K562 (cell line): ENCODE data around the gene NOC4L. TPM values are rescaled to one million over a fixed set of nuclear protein-coding genes. Genes with fewer than 3 reads are reported as not detected.

Experiments used
- ATAC-seq: fragments of 200-7000 bp; cut with Tn5 transposase; 3 replicates; pipeline ENCODE4 v1.9.1; 2020; ENCODE audit warnings: moderate library complexity
- BruUV-seq: library from RNA; stranded (reverse); fragments of 400-500 nt; replicated peaks from 2 replicates; lab custom pipeline; 2021; lab: Mats Ljungman, UMichigan
- CTCF ChIA-PET: fragments of 300-600 bp; formaldehyde crosslinking; extraction: SDS; loops from one replicate; lab custom pipeline; 2021; ENCODE audit warnings: low intra/inter-chr PET ratio; lab: Yijun Ruan, JAX
- POLR2A ChIA-PET: fragments of 300-600, 350-650 bp; sonication (Branson Sonifier 250); formaldehyde crosslinking; extraction: SDS; loops from one replicate; lab custom pipeline; 2021; ENCODE audit warnings: antibody characterized with exemption, inconsistent platforms; lab: Yijun Ruan, JAX
- DNase-seq, 4 experiments: peaks; one replicate each; pipeline versions ENCODE4 v3.0.0 to v3.0.0-alpha.2; 2011 to 2018; ENCODE audit warnings: low spot score in 3 of 4, mixed read lengths in 3 of 4; ENCODE audit errors: extremely low read depth in 1 of 4
- FAIRE-seq: peaks from 2 replicates; lab custom pipeline; 2011; peaks lifted over from hg19 to GRCh38; lab: Jason Lieb, UNC
- H2AFZ ChIP-seq: 2 replicates; pipeline ENCODE4 v1.6.0; 2011; ENCODE audit warnings: low read depth, low read length, control low read depth, inconsistent platforms
- H3K27ac ChIP-seq: fragments of 200-600 bp; 3 replicates; pipeline ENCODE4 v1.8.0; 2011; ENCODE audit warnings: low read depth, mild to moderate bottlenecking, control low read depth, inconsistent platforms, low read length, moderate library complexity, mixed read lengths; ENCODE audit errors: extremely low read depth
- H3K27me3 ChIP-seq, 2 experiments: fragments of 300-600 bp in 1 of 2; 2 replicates in 1 of 2; 3 replicates in 1 of 2; pipeline versions ENCODE4 v1.6.0 to v1.8.0; 2011; ENCODE audit warnings: inconsistent platforms in 2 of 2, low read length in 2 of 2, mild to moderate bottlenecking in 1 of 2, mixed read lengths in 1 of 2, moderate library complexity in 1 of 2; ENCODE audit not compliant: control insufficient read depth in 2 of 2, insufficient read depth in 2 of 2
- H3K36me3 ChIP-seq: fragments of 300-600 bp; 3 replicates; pipeline ENCODE4 v1.8.0; 2011; ENCODE audit warnings: mild to moderate bottlenecking, low read length, inconsistent platforms; ENCODE audit not compliant: control insufficient read depth, insufficient read depth
- H3K4me1 ChIP-seq, 2 experiments: fragments of 200-600 bp in 1 of 2; replicated peaks in 1 of 2; 2 replicates in 1 of 2; 3 replicates in 1 of 2; pipeline versions ENCODE4 v1.5.1 to v1.8.0; 2011; ENCODE audit warnings: inconsistent platforms in 2 of 2, low read length in 2 of 2, mild to moderate bottlenecking in 1 of 2, mixed read lengths in 1 of 2, moderate library complexity in 1 of 2; ENCODE audit not compliant: control insufficient read depth in 2 of 2, insufficient read depth in 2 of 2
- H3K4me2 ChIP-seq: 2 replicates; pipeline ENCODE4 v1.6.1; 2011; ENCODE audit warnings: low read length, control low read depth, inconsistent platforms, mixed read lengths; ENCODE audit not compliant: insufficient read depth
- H3K4me3 ChIP-seq: fragments of 200-600 bp; sonication (generic), shearing (Covaris generic); 2 replicates; pipeline ENCODE4 v1.5.1; 2016; ENCODE audit warnings: control low read depth, inconsistent platforms
- H3K79me2 ChIP-seq: fragments of 200-600 bp; 3 replicates; pipeline ENCODE4 v1.8.0; 2011; ENCODE audit warnings: low read length, inconsistent platforms; ENCODE audit not compliant: control insufficient read depth, insufficient read depth
- H3K9ac ChIP-seq, 2 experiments: 2 replicates each; pipeline versions ENCODE4 v1.6.0 to v1.6.1; 2011; ENCODE audit warnings: low read depth in 2 of 2, low read length in 2 of 2, control low read depth in 1 of 2, inconsistent platforms in 1 of 2, mild to moderate bottlenecking in 1 of 2, mixed read lengths in 1 of 2; ENCODE audit not compliant: insufficient read depth in 1 of 2
- H3K9me1 ChIP-seq: one replicate; pipeline ENCODE4 v1.6.0; 2011; ENCODE audit warnings: inconsistent platforms, mild to moderate bottlenecking, low read length, moderate library complexity; ENCODE audit not compliant: control insufficient read depth, insufficient read depth
- H3K9me3 ChIP-seq: replicated peaks from 2 replicates; pipeline ENCODE4 v1.5.1; 2011; ENCODE audit warnings: low read depth, low read length, inconsistent platforms; ENCODE audit not compliant: control insufficient read depth, insufficient read depth
- H4K20me1 ChIP-seq: replicated peaks from 2 replicates; pipeline ENCODE4 v1.6.1; 2011; ENCODE audit warnings: low read length, inconsistent platforms, mixed read lengths; ENCODE audit not compliant: control insufficient read depth, insufficient read depth
- CXXC5 ChIP-seq: fragments of 250-450 bp; sonication (Bioruptor Pico); IDR thresholded peaks from 2 replicates; pipeline ENCODE4 v1.8.0; 2022; ENCODE audit warnings: inconsistent platforms, mild to moderate bottlenecking, moderate library complexity
- POLR2G ChIP-seq: fragments of 200-400 bp; formaldehyde crosslinking; IDR thresholded peaks from 2 replicates; pipeline ENCODE4 v1.6.1; 2017; ENCODE audit warnings: low read depth, mild to moderate bottlenecking, antibody characterized with exemption, low read length, moderate library complexity
- SETDB1 ChIP-seq: IDR thresholded peaks from one replicate; pipeline ENCODE4 v1.6.1; 2012; ENCODE audit warnings: low read length, control low read depth, inconsistent platforms
- STAT5A ChIP-seq: IDR thresholded peaks from 2 replicates; pipeline ENCODE4 v1.6.1; 2012; ENCODE audit warnings: low read length, inconsistent platforms, borderline replicate concordance
- ZNF146 ChIP-seq: IDR thresholded peaks from one replicate; pipeline ENCODE4 v1.6.1; 2018; ENCODE audit warnings: missing compliant biosample characterization; ENCODE audit not compliant: unreplicated experiment
- WGBS: fragments of 100-300 bp; shearing (Covaris generic); methylation state at CpG from one replicate; pipeline ENCODE4 v1.1.6; 2016; ENCODE audit warnings: low coverage, mixed read lengths; ENCODE audit not compliant: insufficient coverage; ENCODE audit errors: missing lambda C conversion rate; 5-methylcytosine and 5-hydroxymethylcytosine counted together
- in situ Hi-C: fragments of 300-500 bp; cut with MboI; formaldehyde crosslinking; loops from 4 replicates; pipeline ENCODE4 v1.15.0; 2018; ENCODE audit warnings: inconsistent platforms, mixed read lengths
- intact Hi-C: fragments of 100-400 bp; cut with micrococcal nuclease; formaldehyde crosslinking; loops from 2 replicates; pipeline ENCODE4 v1.14.2; 2022
- polyA plus RNA-seq, 8 experiments: library from polyadenylated mRNA; depleted of rRNA in 4 of 8; stranded (reverse) in 5 of 8; unstranded in 3 of 8; fragments of >200 nt; fragmentation: Nextera tagmentation in 2 of 8; fragmentation: Illumina TruSeq in 1 of 8; extraction: Ambion mirVana in 2 of 8; extraction: Trizol in 1 of 8; gene quantifications; 2 replicates each; pipeline versions ENCODE4 v1.2.1 to v1.2.3, GENCODE V29; 2011 to 2014; ENCODE audit warnings: inconsistent platforms in 1 of 8, missing spikeins in 1 of 8
- total RNA-seq, 7 experiments: library from RNA; depleted of rRNA in 6 of 7; stranded (reverse); fragments of >200 nt in 6 of 7; fragmentation: Illumina TruSeq in 2 of 7; extraction: Trizol in 2 of 7; gene quantifications; 2 replicates each; pipeline versions ENCODE4 v1.2.1 to v1.2.3, GENCODE V29; 2011 to 2021; ENCODE audit warnings: low replicate concordance in 1 of 7
- TF ChIP-seq, protein P1 (sequence below): fragments of 450-650 bp; IDR thresholded peaks from 2 replicates; pipeline ENCODE4 v1.6.1; 2016; ENCODE audit warnings: low read depth

NOC4L gene
- total and polyA plus RNA-seq, 9 of the 15 experiments (the other 6 are each of a cell fraction or from before 2014, with no cell fraction given), result 1.3 to 77.0 (median 20.0) TPM

DNA sequence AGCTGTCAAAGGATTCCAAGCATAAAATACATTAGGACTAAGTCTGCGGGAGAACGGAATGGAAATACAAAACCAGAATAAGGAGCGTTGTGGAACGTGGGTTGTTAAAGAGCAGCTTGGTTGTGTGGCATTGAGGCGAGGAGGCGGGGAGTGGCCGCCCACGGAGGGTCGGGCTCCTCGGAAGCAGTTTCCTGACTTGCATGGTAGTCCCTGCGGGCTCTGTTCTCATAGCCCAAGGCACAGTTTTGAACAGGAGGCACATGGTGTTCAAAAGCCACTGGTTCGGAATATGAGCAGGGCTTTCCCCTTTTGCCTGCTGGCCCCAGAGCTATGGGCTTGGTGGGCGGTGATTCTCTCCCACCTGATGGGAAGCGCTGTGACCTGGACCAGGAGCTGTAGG is 12.3 kb upstream of the NOC4L start:
- 89% methylated on average over 13 of the region's 14 CpGs for WGBS
- Histone ChIP-seq H3K79me2 (no peaks in the 10 kb centered on the region), H3K4me1 (peaks cover 0 to 20% of the 10 kb centered on the region in 2 experiments; a peak in 2 of 5 replicates), H3K4me2 (no peak overlapping the region), H3K9ac (no peak overlapping the region), H3K27me3 (no peaks in the 10 kb centered on the region), H3K36me3 (peaks cover 21% of the 10 kb centered on the region), H3K27ac (no peak overlapping the region), H3K9me1 (no peaks in the 10 kb centered on the region), H2AFZ (no peak overlapping the region), H3K4me3 (no peak overlapping the region), H4K20me1 (no peaks in the 10 kb centered on the region), H3K9me3 (no peaks in the 10 kb centered on the region; the same call in none of the 2 replicates)
- FAIRE-seq, result peak; percentile 23
- in situ Hi-C loops (no loop called here), intact Hi-C loops (no loop called here)
- ChIA-PET CTCF (no interaction called here), POLR2A (interaction anchor here (0.5 to 0.6 kb wide), 2 partner anchors 64 to 221 kb away, joined by 3 read pairs; no protein-coding TSS in a partner anchor)
- BruUV-seq, result no TSS peak
- ATAC-seq, result no peak
- TF ChIP-seq CXXC5, result no peak
- DNase-seq, result no peak

- Histone ChIP-seq H3K9me3 (no peaks in the 10 kb centered on the region; the same call in 1 of the 2 replicates), H3K27me3 (no peaks in the 10 kb centered on the region), H3K36me3 (peaks cover 12% of the 10 kb centered on the region; the same call in 2 of the 3 replicates), H3K79me2 (no peaks in the 10 kb centered on the region), H3K4me2 (no peak overlapping the region), H3K4me3 (no peak overlapping the region), H3K9me1 (no peaks in the 10 kb centered on the region), H3K4me1 (peaks cover 0 to 20% of the 10 kb centered on the region in 2 experiments; a peak in 2 of 5 replicates), H2AFZ (no peak overlapping the region), H3K27ac (no peak overlapping the region), H4K20me1 (no peaks in the 10 kb centered on the region), H3K9ac (no peak overlapping the region)
- intact Hi-C loops (no loop called here), in situ Hi-C loops (no loop called here)
- ATAC-seq (peak; percentile 6; the same call in 2 of the 3 replicates), FAIRE-seq (no peak), DNase-seq (no peak)
- WGBS, result 72% methylated on average over 27 of the region's 39 CpGs
- no TSS peak for BruUV-seq
- ChIA-PET CTCF (no interaction called here), POLR2A (interaction anchor here (0.5 to 0.6 kb wide), 2 partner anchors 65 to 220 kb away, joined by 3 read pairs; no protein-coding TSS in a partner anchor)
- TF ChIP-seq, protein P1, sequence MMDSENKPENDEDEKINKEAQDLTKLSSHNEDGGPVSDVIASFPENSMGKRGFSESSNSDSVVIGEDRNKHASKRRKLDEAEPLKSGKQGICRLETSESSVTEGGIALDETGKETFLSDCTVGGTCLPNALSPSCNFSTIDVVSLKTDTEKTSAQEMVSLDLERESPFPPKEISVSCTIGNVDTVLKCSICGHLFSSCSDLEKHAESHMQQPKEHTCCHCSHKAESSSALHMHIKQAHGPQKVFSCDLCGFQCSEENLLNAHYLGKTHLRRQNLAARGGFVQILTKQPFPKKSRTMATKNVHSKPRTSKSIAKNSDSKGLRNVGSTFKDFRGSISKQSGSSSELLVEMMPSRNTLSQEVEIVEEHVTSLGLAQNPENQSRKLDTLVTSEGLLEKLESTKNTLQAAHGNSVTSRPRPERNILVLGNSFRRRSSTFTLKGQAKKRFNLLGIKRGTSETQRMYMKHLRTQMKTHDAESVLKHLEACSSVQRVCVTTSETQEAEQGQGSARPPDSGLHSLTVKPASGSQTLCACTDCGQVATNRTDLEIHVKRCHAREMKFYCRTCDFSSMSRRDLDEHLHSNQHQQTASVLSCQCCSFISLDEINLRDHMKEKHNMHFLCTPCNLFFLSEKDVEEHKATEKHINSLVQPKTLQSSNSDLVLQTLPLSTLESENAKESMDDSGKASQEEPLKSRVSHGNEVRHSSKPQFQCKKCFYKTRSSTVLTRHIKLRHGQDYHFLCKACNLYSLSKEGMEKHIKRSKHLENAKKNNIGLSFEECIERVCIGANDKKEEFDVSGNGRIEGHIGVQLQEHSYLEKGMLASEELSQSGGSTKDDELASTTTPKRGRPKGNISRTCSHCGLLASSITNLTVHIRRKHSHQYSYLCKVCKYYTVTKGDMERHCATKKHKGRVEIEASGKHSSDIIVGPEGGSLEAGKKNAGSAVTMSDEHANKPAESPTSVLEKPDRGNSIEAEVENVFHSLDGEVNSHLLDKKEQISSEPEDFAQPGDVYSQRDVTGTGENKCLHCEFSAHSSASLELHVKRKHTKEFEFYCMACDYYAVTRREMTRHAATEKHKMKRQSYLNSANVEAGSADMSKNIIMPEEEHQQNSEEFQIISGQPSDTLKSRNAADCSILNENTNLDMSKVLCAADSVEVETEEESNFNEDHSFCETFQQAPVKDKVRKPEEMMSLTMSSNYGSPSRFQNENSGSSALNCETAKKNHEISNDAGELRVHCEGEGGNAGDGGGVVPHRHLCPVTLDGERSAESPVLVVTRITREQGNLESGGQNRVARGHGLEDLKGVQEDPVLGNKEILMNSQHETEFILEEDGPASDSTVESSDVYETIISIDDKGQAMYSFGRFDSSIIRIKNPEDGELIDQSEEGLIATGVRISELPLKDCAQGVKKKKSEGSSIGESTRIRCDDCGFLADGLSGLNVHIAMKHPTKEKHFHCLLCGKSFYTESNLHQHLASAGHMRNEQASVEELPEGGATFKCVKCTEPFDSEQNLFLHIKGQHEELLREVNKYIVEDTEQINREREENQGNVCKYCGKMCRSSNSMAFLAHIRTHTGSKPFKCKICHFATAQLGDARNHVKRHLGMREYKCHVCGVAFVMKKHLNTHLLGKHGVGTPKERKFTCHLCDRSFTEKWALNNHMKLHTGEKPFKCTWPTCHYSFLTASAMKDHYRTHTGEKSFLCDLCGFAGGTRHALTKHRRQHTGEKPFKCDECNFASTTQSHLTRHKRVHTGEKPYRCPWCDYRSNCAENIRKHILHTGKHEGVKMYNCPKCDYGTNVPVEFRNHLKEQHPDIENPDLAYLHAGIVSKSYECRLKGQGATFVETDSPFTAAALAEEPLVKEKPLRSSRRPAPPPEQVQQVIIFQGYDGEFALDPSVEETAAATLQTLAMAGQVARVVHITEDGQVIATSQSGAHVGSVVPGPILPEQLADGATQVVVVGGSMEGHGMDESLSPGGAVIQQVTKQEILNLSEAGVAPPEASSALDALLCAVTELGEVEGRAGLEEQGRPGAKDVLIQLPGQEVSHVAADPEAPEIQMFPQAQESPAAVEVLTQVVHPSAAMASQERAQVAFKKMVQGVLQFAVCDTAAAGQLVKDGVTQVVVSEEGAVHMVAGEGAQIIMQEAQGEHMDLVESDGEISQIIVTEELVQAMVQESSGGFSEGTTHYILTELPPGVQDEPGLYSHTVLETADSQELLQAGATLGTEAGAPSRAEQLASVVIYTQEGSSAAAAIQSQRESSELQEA, result no peak
- TF ChIP-seq SETDB1 (no peak), STAT5A (no peak), ZNF146 (CRISPR knock-in tag) (no peak), POLR2G (peak; percentile 70)
Observed at GRCh38 chr12:132132609-132133430, 11.4 kb upstream of the NOC4L start.
